ENCODE results near the gene TMEM35A. TPM values are rescaled to one million over a fixed set of nuclear protein-coding genes. Genes with fewer than 3 reads are reported as not detected.

TMEM35A gene
- total RNA-seq, 1 experiment from 2014 or later, result 4.3 TPM

- no peak overlapping the region for H3K14ac ChIP-seq (ENCODE audit: insufficient read depth, low read length)
- H4K8ac ChIP-seq (replicated peaks; ENCODE audit: insufficient read length, low read depth, low read length), result no peak overlapping the region
- no peak overlapping the region for H3K18ac ChIP-seq (ENCODE audit: insufficient read length, low read depth, low read length)
- no peak overlapping the region for H2AK5ac ChIP-seq (ENCODE audit: insufficient read length, low read length)
- no peak overlapping the region for H3K56ac ChIP-seq (ENCODE audit: insufficient read length, low read depth, low read length)
- H2AFZ ChIP-seq (ENCODE audit: low read length), result no peak overlapping the region
- H3K27me3 ChIP-seq (ENCODE audit: insufficient read depth, low read length), result no peaks in the 10 kb centered on the region
- H3K9me3 Mint-ChIP-seq, result peaks cover 51 to 52% of the 10 kb centered on the region in 2 experiments
- no peak overlapping the region for H3K4me2 ChIP-seq (ENCODE audit: insufficient read depth, insufficient read length, low read length)
- H4K5ac ChIP-seq (ENCODE audit: insufficient read length, low read depth, low read length), result no peak overlapping the region
- no peak overlapping the region for H3K4me3 Mint-ChIP-seq
- H3K27me3 Mint-ChIP-seq (ENCODE audit: low read depth), result no peaks in the 10 kb centered on the region
- H3K23me2 ChIP-seq (ENCODE audit: insufficient read length, low read depth, low read length, poor library complexity, severe bottlenecking), result no peaks in the 10 kb centered on the region
- no peak for DNase-seq
- no CpG with 5 or more reads among the region's 3 CpGs for WGBS (ENCODE audit: extremely low coverage, insufficient read length, low lambda C conversion rate)
- H4K91ac ChIP-seq (ENCODE audit: insufficient read length, low read depth, low read length), result no peak overlapping the region
- H3K27ac ChIP-seq (ENCODE audit: insufficient read length, low read depth, low read length), result no peak overlapping the region
- H3K4me1 Mint-ChIP-seq, result no peaks in the 10 kb centered on the region
- TF ChIP-seq CTCF (conservative IDR thresholded peaks at IDR 0.05), result no peak
- H3T11ph ChIP-seq (ENCODE audit: low read length), result no peak overlapping the region
- H2BK5ac ChIP-seq (ENCODE audit: insufficient read length, low read length), result no peak overlapping the region
- H2BK120ac ChIP-seq (ENCODE audit: low read depth, low read length, poor library complexity, severe bottlenecking), result no peak overlapping the region
- H2BK20ac ChIP-seq (ENCODE audit: low read depth, low read length, poor library complexity, severe bottlenecking), result no peak overlapping the region
- no peak overlapping the region for H2BK15ac ChIP-seq (ENCODE audit: low read depth, low read length)
- H4K20me1 ChIP-seq (ENCODE audit: control insufficient read depth, insufficient read depth, insufficient read length), result no peaks in the 10 kb centered on the region
- H3K4me1 ChIP-seq (ENCODE audit: insufficient read depth, low read length), result no peaks in the 10 kb centered on the region
- H3K9ac ChIP-seq (ENCODE audit: extremely low read depth, insufficient read length, low read length), result no peak overlapping the region
- peaks cover 7% of the 10 kb centered on the region for H3K9me3 ChIP-seq (ENCODE audit: control insufficient read depth, low read depth, low read length)
- H2BK12ac ChIP-seq (ENCODE audit: insufficient read length, low read depth, low read length), result no peak overlapping the region
- no peak overlapping the region for H3K23ac ChIP-seq (ENCODE audit: insufficient read length, low read depth, low read length)
- no peak overlapping the region for H3K4ac ChIP-seq (ENCODE audit: low read depth, low read length)
- no peaks in the 10 kb centered on the region for H3K79me1 ChIP-seq (ENCODE audit: insufficient read depth, low read depth, low read length, poor library complexity, severe bottlenecking)
- peaks cover 0 to 3% (median 3%) of the 10 kb centered on the region in 3 experiments; a peak in 2 of 7 replicates for H3K36me3 Mint-ChIP-seq (ENCODE audit: insufficient read depth in 1 of 3, low read depth in 3 of 3)
- H3K79me2 ChIP-seq (ENCODE audit: insufficient read depth, low read length), result no peaks in the 10 kb centered on the region
- H3K27ac Mint-ChIP-seq, result no peak overlapping the region
Observed at GRCh38 chrX:101071582-101071981, 7.1 kb upstream of the TMEM35A start.
